Stomach (tissue), 9 donors: ENCODE measurements around the gene DGCR8. TPM values are rescaled to one million over a fixed set of nuclear protein-coding genes. Genes with fewer than 3 reads are reported as not detected.

ENCODE experiments used
- DNase-seq, 2 donors: peaks; one replicate each; pipeline versions ENCODE4 v3.0.0 to v3.0.0-alpha.2; 2013 to 2019
- H3K27ac ChIP-seq, 5 donors: fragments of 200-600 bp in 4 of 5; sonication (generic) in 4 of 5; one replicate each; pipeline ENCODE4 v1.5.1; 2013 to 2019; ENCODE audit warnings: mild to moderate bottlenecking in 1 of 5, moderate library complexity in 1 of 5
- H3K27me3 ChIP-seq, 3 donors: fragments of 200-600 bp; sonication (generic); one replicate each; pipeline ENCODE4 v1.5.1; 2017 to 2019; ENCODE audit warnings: mixed run types in 1 of 3
- H3K36me3 ChIP-seq, 4 donors: fragments of 200-600 bp; sonication (generic); 1 replicate in 3 of 4; 2 replicates in 1 of 4; pipeline ENCODE4 v1.5.1; 2016 to 2019
- H3K4me1 ChIP-seq, 4 donors: fragments of 200-600 bp; sonication (generic); one replicate each; pipeline ENCODE4 v1.5.1; 2016 to 2019
- H3K4me3 ChIP-seq, 4 donors: fragments of 200-600 bp; sonication (generic) in 3 of 4; one replicate each; pipeline ENCODE4 v1.5.1; 2016 to 2019; ENCODE audit warnings: mild to moderate bottlenecking in 1 of 4
- H3K9me3 ChIP-seq, 4 donors: fragments of 200-600 bp; sonication (generic); one replicate each; pipeline ENCODE4 v1.5.1; 2016 to 2019
- EP300 ChIP-seq: sonication (generic); formaldehyde crosslinking; IDR thresholded peaks from one replicate; pipeline ENCODE4 v1.6.1; 2017; ENCODE audit warnings: antibody characterized with exemption
- POLR2A ChIP-seq, 4 donors: fragments of 450-650 bp; IDR thresholded peaks; one replicate each; pipeline ENCODE4 v1.6.1; 2016; ENCODE audit warnings: antibody characterized with exemption in 4 of 4, control low read depth in 2 of 4, mild to moderate bottlenecking in 1 of 4, moderate library complexity in 1 of 4
- POLR2AphosphoS5 ChIP-seq, 3 donors: sonication (generic); formaldehyde crosslinking; IDR thresholded peaks; one replicate each; pipeline ENCODE4 v1.6.1; 2016; ENCODE audit warnings: antibody characterized with exemption in 3 of 3
- WGBS, 5 donors: extraction: QIAGEN DNeasy Blood & Tissue Kit in 3 of 5; methylation state at CpG; one replicate each; pipeline versions ENCODE4 v1.1.5 to v1.1.7; 2013 to 2018; 5-methylcytosine and 5-hydroxymethylcytosine counted together
- intact Hi-C: fragments of 100-400 bp; cut with DNase I; formaldehyde crosslinking; loops from one replicate; pipeline ENCODE4 v1.15.1; 2023; ENCODE audit warnings: low total_unique reads
- polyA plus RNA-seq, 3 donors: library from polyadenylated mRNA; stranded (reverse); fragments of 200-250 nt; gene quantifications; one replicate each; pipeline ENCODE4 v1.2.3, GENCODE V29; 2013
- total RNA-seq, 5 donors: library from RNA; depleted of rRNA; stranded (reverse); fragments of >200 nt; gene quantifications; one replicate each; pipeline versions ENCODE4 v1.1.0 to v1.2.3, GENCODE V29; 2014 to 2016
- TF ChIP-seq, protein P1 (sequence below), 7 experiments: fragments of 450-650 bp in 4 of 7; fragments of 200-600 bp in 3 of 7; sonication (generic) in 3 of 7; IDR thresholded peaks; one replicate each; pipeline ENCODE4 v1.5.1; 2016 to 2019; ENCODE audit warnings: antibody characterized with exemption in 7 of 7, control low read depth in 2 of 7, mild to moderate bottlenecking in 1 of 7
- donor health status: healthy with polysubstance abuse.
- donor health status: Bipolar disorder and iron deficiency.
- donor health status: healthy.

The DGCR8 gene
- total and polyA plus RNA-seq, 8 donors = 7.8 to 55.4 (median 30.6) TPM

DNA sequence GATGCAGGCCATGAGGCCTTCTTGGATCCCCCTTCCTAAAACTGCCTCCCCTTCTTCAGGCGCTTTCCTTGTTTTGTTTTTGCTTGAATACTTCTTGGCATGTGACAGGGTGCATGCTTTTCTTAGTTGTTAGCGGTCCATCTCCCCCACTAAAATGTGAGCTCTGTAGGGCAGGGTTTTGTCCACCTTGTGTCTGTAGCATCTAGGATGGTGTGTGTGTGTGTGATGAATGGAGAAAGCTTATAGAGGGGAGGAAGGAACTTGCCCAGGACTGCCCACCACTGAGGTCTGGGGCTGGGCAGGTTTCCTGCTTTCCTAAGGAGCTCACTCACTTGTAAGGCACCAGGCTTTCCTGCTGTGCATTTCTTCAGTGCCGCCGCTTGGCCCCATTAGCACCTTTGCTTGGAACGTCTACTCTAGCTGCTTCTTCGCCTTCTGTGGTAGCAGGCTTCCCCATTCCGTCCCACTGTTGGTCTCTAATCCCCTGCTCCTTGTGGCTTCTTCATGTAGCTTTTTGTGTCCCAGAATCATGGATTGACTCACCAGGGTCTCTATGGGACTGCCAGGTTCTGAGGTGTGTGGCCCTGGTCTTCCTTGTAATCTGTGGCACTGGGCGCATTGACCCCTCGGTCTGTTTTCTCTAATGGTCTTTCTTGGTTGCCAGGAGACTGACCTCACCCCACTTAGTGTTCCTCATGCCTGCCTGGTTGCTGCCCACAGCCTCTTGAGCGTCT, 3.3 kb downstream of the DGCR8 start:
- no peak for DNase-seq
- Histone ChIP-seq H3K9me3 (no peaks in the 10 kb centered on the region), H3K36me3 (peaks cover 26 to 29% (median 29%) of the 10 kb centered on the region in 4 donors), H3K4me1 (peaks cover 43 to 60% (median 55%) of the 10 kb centered on the region in 4 donors), H3K27ac (peak overlapping the region in 2 of 5 donors; percentile 13 to 36), H3K27me3 (no peaks in the 10 kb centered on the region), H3K4me3 (no peak overlapping the region)
- 71 to 86% (median 82%) methylated on average over 10 of the region's 10 CpGs for WGBS, 5 donors
- TF ChIP-seq EP300 (no peak), POLR2AphosphoS5 (IDR thresholded peaks at IDR 0.05) (no peak), POLR2A (IDR thresholded peaks at IDR 0.05) (no peak)
- TF ChIP-seq, protein P1, sequence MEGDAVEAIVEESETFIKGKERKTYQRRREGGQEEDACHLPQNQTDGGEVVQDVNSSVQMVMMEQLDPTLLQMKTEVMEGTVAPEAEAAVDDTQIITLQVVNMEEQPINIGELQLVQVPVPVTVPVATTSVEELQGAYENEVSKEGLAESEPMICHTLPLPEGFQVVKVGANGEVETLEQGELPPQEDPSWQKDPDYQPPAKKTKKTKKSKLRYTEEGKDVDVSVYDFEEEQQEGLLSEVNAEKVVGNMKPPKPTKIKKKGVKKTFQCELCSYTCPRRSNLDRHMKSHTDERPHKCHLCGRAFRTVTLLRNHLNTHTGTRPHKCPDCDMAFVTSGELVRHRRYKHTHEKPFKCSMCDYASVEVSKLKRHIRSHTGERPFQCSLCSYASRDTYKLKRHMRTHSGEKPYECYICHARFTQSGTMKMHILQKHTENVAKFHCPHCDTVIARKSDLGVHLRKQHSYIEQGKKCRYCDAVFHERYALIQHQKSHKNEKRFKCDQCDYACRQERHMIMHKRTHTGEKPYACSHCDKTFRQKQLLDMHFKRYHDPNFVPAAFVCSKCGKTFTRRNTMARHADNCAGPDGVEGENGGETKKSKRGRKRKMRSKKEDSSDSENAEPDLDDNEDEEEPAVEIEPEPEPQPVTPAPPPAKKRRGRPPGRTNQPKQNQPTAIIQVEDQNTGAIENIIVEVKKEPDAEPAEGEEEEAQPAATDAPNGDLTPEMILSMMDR (IDR thresholded peaks at IDR 0.05) = no peak
- intact Hi-C loops = no loop called here

DNA sequence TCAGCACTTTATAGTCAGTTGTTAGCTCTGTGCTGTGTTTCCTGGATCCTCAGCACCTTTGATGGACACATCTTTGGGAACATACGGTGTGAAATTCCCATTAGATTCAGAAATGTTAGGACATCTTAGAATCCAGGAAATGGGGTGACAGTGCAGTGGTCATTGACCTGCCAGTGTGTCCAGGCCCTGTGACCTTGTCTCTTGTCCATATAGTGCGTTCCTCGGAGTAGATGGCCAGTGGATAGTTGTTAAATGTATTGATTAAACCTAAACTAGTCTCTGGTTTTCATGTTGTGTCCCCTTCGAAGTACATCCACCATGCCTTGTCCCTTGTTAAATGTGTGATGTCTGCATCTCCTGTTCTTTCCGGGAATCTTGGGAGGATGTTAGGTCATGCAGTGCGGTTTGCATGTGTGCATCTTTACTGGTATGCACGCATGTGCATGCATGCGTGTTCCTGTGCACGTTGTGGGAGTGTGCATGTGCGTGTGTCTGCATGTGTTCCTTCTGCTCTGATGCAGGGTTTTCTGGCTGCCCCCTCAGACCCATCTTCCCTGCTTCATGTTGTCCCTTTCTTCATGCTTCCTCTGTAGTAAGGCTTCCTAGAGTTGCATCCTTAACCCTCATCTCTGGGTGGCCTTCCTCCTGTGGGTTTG, 4.0 kb downstream of the DGCR8 start:
- no peaks in the 10 kb centered on the region for H3K9me3 ChIP-seq
- H3K27me3 ChIP-seq = no peaks in the 10 kb centered on the region
- H3K36me3 ChIP-seq = peaks cover 33 to 36% (median 36%) of the 10 kb centered on the region in 4 donors
- 72 to 85% (median 79%) methylated on average over 10 of the region's 10 CpGs for WGBS, 5 donors
- no peak overlapping the region for H3K4me3 ChIP-seq
- TF ChIP-seq POLR2A (IDR thresholded peaks at IDR 0.05) (no peak), POLR2AphosphoS5 (IDR thresholded peaks at IDR 0.05) (no peak), EP300 (no peak)
- TF ChIP-seq, protein P1 (IDR thresholded peaks at IDR 0.05) = no peak
- intact Hi-C loops = no loop called here
- no peak for DNase-seq
- peak overlapping the region in 2 of 5 donors; percentile 36 to 37 for H3K27ac ChIP-seq
- H3K4me1 ChIP-seq = peaks cover 43 to 58% (median 52%) of the 10 kb centered on the region in 4 donors

DNA sequence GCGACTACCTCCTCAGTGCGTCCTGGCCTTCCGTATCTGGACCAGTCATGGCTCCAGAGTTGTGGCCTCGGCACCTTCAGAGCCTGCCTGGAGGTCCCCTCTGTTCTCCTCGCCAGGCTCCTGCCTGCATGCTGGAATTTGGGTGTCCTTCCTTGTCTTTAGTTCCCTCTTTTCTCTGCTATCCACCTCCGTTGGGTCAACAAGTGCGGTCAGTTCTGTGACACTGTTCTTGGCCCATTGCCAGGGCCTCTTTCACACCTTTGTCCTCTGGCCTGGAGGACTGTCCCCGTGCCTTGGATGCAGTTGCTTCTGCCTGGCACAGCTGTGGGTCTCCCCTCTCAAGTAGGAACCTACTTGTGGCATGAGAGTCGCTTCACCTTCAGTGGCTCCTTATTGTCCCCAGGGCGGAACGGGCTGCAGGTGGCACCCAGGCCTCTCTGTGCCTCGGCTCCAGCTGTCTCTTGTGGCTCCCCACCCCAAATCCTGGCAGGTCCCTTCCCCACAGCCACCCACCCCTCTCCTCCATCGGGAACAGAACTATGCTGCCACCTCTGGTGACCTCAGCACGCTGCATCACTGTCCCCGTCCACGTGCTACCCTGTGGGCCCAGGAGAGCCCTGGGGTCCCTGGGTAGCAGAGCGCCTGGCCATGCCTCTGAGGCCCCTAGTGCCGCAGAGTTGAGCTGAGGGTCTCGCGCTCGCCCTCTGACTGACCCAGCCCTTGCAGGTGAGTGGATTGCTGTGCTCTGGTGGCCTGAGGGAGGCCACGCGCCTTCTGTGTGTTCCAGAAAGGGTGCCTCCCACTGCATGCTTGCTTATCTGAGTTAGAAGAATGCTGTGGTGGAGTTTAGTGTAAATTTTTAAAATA, 4.7 kb downstream of the DGCR8 start:
- Histone ChIP-seq H3K36me3 (peaks cover 40 to 44% (median 43%) of the 10 kb centered on the region in 4 donors), H3K27me3 (no peaks in the 10 kb centered on the region), H3K9me3 (no peaks in the 10 kb centered on the region), H3K4me3 (no peak overlapping the region), H3K4me1 (peaks cover 43 to 52% (median 46%) of the 10 kb centered on the region in 4 donors), H3K27ac (peak overlapping the region in 2 of 5 donors; percentile 28 to 37)
- WGBS, 5 donors = 50 to 65% (median 57%) methylated on average over 14 to 23 of the region's 23 CpGs
- TF ChIP-seq, protein P1 (IDR thresholded peaks at IDR 0.05) = peak in 4 of 7 experiments; percentile 6 to 15 (median 12)
- TF ChIP-seq EP300 = no peak
- intact Hi-C loops = no loop called here
- peak; percentile 52 to 53 for DNase-seq

DNA sequence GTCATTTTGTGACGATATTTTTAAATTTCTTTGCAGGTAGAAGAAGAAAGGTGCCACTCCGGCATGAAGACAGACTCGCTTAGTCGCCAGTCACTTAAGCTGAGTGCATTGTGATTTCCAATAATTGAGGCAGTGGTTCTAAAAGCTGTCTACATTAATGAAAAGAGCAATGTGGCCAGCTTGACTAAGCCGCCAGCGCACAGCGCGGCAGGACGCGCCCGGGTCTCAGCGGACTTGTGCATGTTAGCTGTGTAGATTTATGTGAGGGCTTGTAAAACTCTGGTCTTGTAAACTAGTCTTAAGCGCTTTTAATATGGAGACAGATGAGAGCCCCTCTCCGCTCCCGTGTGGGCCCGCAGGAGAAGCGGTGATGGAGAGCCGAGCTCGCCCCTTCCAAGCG, 5.6 kb downstream of the DGCR8 start:
- no peak overlapping the region for H3K4me3 ChIP-seq
- no peak overlapping the region for H3K27ac ChIP-seq
- H3K36me3 ChIP-seq = peaks cover 49 to 53% (median 52%) of the 10 kb centered on the region in 4 donors
- no peaks in the 10 kb centered on the region for H3K27me3 ChIP-seq
- intact Hi-C loops = no loop called here
- TF ChIP-seq, protein P1 (IDR thresholded peaks at IDR 0.05) = no peak
- TF ChIP-seq POLR2AphosphoS5 (IDR thresholded peaks at IDR 0.05) (no peak), POLR2A (IDR thresholded peaks at IDR 0.05) (no peak), EP300 (no peak)
- H3K9me3 ChIP-seq = no peaks in the 10 kb centered on the region
- H3K4me1 ChIP-seq = peaks cover 43 to 52% (median 46%) of the 10 kb centered on the region in 4 donors
- DNase-seq = no peak
- WGBS, 5 donors = 93 to 97% (median 95%) methylated on average over 20 of the region's 20 CpGs
